Measurements from ENCODE around the gene NUDT2. TPM values are rescaled to one million over a fixed set of nuclear protein-coding genes. Genes with fewer than 3 reads are reported as not detected.

The NUDT2 gene
- total and polyA plus RNA-seq, 10 donors: 10.4 to 32.1 (median 16.0) TPM

DNA sequence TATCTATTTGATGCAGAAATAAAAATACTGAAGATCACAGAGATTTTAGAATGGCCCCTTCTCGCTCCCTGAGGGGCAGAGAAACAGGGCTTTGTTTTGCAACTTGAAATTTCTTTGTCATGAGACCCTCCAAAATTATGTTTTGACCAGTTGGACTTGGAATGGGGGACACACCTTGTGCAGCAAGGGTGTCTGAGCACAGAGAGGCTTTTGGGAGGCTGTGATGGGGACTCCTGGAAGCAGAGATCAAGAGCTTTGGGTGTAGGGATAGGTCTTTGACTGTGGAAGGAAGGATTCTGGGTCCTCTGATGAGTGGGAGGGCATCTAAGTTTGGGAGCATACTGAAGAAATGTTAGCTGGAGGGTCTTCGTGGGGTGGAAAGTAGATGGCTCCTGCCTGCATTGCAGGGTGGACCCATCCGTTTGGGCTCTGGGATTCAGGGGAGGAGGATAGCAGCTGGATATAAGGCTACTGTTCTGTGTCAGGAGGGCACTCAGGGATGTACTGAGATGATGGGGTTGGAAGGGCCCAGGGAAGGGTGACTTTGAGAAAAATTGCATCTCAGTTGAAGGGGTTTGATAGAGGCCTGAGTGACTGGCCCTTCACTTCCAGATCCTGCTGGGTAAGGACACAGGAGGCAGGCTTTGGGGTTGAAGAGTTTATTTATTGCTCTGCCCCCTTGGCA is 49.1 kb downstream of the NUDT2 start:
- no peaks in the 10 kb centered on the region for H3K36me3 ChIP-seq
- H3K4me1 ChIP-seq: peaks cover 29 to 61% (median 48%) of the 10 kb centered on the region in 6 donors
- no peak overlapping the region for H3K27ac ChIP-seq
- peaks cover 0 to 18% (median 0%) of the 10 kb centered on the region in 7 donors for H3K27me3 ChIP-seq (replicated peaks in 1 of 7)
- no peak for TF ChIP-seq POLR2A (IDR thresholded peaks at IDR 0.05)
- TF ChIP-seq, protein P1, sequence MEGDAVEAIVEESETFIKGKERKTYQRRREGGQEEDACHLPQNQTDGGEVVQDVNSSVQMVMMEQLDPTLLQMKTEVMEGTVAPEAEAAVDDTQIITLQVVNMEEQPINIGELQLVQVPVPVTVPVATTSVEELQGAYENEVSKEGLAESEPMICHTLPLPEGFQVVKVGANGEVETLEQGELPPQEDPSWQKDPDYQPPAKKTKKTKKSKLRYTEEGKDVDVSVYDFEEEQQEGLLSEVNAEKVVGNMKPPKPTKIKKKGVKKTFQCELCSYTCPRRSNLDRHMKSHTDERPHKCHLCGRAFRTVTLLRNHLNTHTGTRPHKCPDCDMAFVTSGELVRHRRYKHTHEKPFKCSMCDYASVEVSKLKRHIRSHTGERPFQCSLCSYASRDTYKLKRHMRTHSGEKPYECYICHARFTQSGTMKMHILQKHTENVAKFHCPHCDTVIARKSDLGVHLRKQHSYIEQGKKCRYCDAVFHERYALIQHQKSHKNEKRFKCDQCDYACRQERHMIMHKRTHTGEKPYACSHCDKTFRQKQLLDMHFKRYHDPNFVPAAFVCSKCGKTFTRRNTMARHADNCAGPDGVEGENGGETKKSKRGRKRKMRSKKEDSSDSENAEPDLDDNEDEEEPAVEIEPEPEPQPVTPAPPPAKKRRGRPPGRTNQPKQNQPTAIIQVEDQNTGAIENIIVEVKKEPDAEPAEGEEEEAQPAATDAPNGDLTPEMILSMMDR (IDR thresholded peaks at IDR 0.05 in 8 of 11, conservative IDR thresholded peaks at IDR 0.05 in 3 of 11): no peak
- TF ChIP-seq POLR2AphosphoS5 (IDR thresholded peaks at IDR 0.05): no peak
- DNase-seq: peak; percentile 35
- H3K4me3 ChIP-seq: no peak overlapping the region
- intact Hi-C loops (cut with DNase I; ENCODE audit: low total_unique reads): no loop called here
- no peaks in the 10 kb centered on the region for H3K9me3 ChIP-seq
- WGBS, 5 donors: 91 to 99% (median 97%) methylated on average over 3 of the region's 3 CpGs

DNA sequence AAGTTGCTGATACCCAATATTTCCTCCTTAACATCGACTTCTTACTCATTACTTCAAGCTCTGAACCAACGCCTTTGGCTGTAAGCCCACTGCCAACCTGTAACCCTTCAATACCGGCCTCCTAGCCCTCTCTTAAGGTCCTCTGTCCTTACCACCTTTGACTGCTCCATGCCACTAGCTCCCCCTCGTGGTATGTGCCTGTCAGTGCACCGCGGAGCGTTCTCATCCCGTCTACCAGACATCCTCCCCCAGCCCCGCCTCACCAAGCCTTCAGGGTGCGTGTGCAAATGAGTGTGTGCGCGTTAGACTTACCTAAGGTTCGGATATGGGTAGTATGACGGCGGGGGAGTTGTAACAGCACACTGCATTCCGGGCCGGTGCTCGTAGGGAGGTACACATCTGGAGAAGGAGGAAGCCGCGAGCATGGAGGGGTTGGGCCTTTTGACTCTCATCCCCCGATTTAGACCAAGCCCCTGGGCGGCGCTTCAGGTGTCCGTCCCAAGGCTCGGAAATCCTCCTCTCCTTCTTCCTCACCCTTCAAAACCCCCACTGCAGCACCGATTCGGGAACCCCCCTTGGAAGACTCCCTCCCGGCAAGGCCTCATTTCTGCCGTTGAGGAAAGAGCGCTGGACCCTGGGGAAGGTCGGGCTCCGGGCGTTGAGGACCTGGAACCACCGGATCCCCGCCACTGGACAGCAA is 50.1 kb downstream of the NUDT2 start:
- intact Hi-C loops (cut with DNase I; ENCODE audit: low total_unique reads): loop anchor here (5.0 to 10.0 kb wide), 2 partner anchors 47 to 125 kb away; no protein-coding TSS in a partner anchor
- Histone ChIP-seq H3K4me1 (peaks cover 29 to 61% (median 48%) of the 10 kb centered on the region in 6 donors), H3K27me3 (replicated peaks in 1 of 7) (peaks cover 0 to 18% (median 0%) of the 10 kb centered on the region in 7 donors), H3K4me3 (peak overlapping the region in 7 of 8 donors; percentile 22 to 79 (median 54)), H3K36me3 (no peaks in the 10 kb centered on the region), H3K27ac (peak overlapping the region in 3 of 8 donors; percentile 48 to 63 (median 61)), H3K9me3 (no peaks in the 10 kb centered on the region)
- WGBS, 5 donors: 2 to 7% (median 4%) methylated on average over 30 to 35 of the region's 35 CpGs
- DNase-seq: peak; percentile 96
- TF ChIP-seq, protein P1 (IDR thresholded peaks at IDR 0.05 in 8 of 11, conservative IDR thresholded peaks at IDR 0.05 in 3 of 11): peak; percentile 94 to 98 (median 97)
- TF ChIP-seq POLR2AphosphoS5 (IDR thresholded peaks at IDR 0.05) (peak in 2 of 3 donors; percentile 57 to 62), POLR2A (IDR thresholded peaks at IDR 0.05) (no peak)

DNA sequence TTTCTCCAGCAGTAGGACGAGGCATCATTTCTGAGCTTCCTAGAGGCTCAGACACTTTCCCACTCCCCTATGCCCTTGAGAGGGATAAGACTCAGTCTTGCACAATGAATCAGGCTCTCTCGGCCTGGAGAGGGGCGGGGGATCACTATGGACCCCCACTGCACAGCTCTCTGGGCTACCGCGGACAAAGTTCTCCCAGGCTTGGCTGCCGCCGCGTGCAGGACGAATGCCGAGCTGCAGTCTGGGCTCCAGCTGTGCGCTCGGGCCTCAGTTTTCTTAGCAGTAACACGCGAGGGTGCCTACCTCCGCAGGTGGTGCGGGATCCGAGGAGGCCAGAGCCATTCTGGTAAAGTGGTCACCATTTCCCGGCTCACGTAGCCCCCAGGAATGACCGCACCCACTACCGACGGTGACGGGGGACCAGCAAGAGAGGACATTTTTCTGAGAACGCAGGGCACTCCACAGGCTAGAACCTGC is 50.7 kb downstream of the NUDT2 start:
- DNase-seq: peak; percentile 86
- 13 to 27% (median 19%) methylated on average over 11 to 24 of the region's 24 CpGs for WGBS, 5 donors
- TF ChIP-seq, protein P1 (IDR thresholded peaks at IDR 0.05 in 8 of 11, conservative IDR thresholded peaks at IDR 0.05 in 3 of 11): no peak
- no peak for TF ChIP-seq POLR2AphosphoS5 (IDR thresholded peaks at IDR 0.05)
- no peak for TF ChIP-seq POLR2A (IDR thresholded peaks at IDR 0.05)

More for the DNA sequence above, 50.7 kb downstream of the NUDT2 start:
- H3K36me3 ChIP-seq: no peaks in the 10 kb centered on the region
- H3K4me1 ChIP-seq: peaks cover 29 to 57% (median 47%) of the 10 kb centered on the region in 6 donors
- H3K27ac ChIP-seq: peak overlapping the region in 3 of 8 donors; percentile 48 to 63 (median 61)
- H3K4me3 ChIP-seq: peak overlapping the region in 7 of 8 donors; percentile 47 to 79 (median 54)
- H3K9me3 ChIP-seq: no peaks in the 10 kb centered on the region
- intact Hi-C loops (cut with DNase I; ENCODE audit: low total_unique reads): loop anchor here (5.0 to 10.0 kb wide), 2 partner anchors 48 to 125 kb away; no protein-coding TSS in a partner anchor
- peaks cover 0 to 18% (median 0%) of the 10 kb centered on the region in 7 donors for H3K27me3 ChIP-seq (replicated peaks in 1 of 7)
